K562 (cell line): ENCODE results near the gene DNAJB12. TPM values are rescaled to one million over a fixed set of nuclear protein-coding genes. Genes with fewer than 3 reads are reported as not detected.
A peak's percentile ranks its signal among the peaks of the same experiment; 100 is the strongest.

Experiments
- ATAC-seq: fragments of 200-7000 bp; cut with Tn5 transposase; 3 replicates; pipeline ENCODE4 v1.9.1; 2020; ENCODE audit warnings: moderate library complexity
- BruUV-seq: library from RNA; stranded (reverse); fragments of 400-500 nt; replicated peaks from 2 replicates; lab custom pipeline; 2021; lab: Mats Ljungman, UMichigan
- CTCF ChIA-PET: fragments of 300-600 bp; formaldehyde crosslinking; extraction: SDS; loops from one replicate; lab custom pipeline; 2021; ENCODE audit warnings: low intra/inter-chr PET ratio; lab: Yijun Ruan, JAX
- POLR2A ChIA-PET: fragments of 300-600, 350-650 bp; sonication (Branson Sonifier 250); formaldehyde crosslinking; extraction: SDS; loops from one replicate; lab custom pipeline; 2021; ENCODE audit warnings: antibody characterized with exemption, inconsistent platforms; lab: Yijun Ruan, JAX
- DNase-seq, 4 experiments: peaks; one replicate each; pipeline versions ENCODE4 v3.0.0 to v3.0.0-alpha.2; 2011 to 2018; ENCODE audit warnings: low spot score in 3 of 4, mixed read lengths in 3 of 4; ENCODE audit errors: extremely low read depth in 1 of 4
- FAIRE-seq: peaks from 2 replicates; lab custom pipeline; 2011; peaks lifted over from hg19 to GRCh38; lab: Jason Lieb, UNC
- H2AFZ ChIP-seq: 2 replicates; pipeline ENCODE4 v1.6.0; 2011; ENCODE audit warnings: low read depth, low read length, control low read depth, inconsistent platforms
- H3K27ac ChIP-seq: fragments of 200-600 bp; 3 replicates; pipeline ENCODE4 v1.8.0; 2011; ENCODE audit warnings: low read depth, mild to moderate bottlenecking, control low read depth, inconsistent platforms, low read length, moderate library complexity, mixed read lengths; ENCODE audit errors: extremely low read depth
- H3K27me3 ChIP-seq, 2 experiments: fragments of 300-600 bp in 1 of 2; 2 replicates in 1 of 2; 3 replicates in 1 of 2; pipeline versions ENCODE4 v1.6.0 to v1.8.0; 2011; ENCODE audit warnings: inconsistent platforms in 2 of 2, low read length in 2 of 2, mild to moderate bottlenecking in 1 of 2, mixed read lengths in 1 of 2, moderate library complexity in 1 of 2; ENCODE audit not compliant: control insufficient read depth in 2 of 2, insufficient read depth in 2 of 2
- H3K36me3 ChIP-seq: fragments of 300-600 bp; 3 replicates; pipeline ENCODE4 v1.8.0; 2011; ENCODE audit warnings: mild to moderate bottlenecking, low read length, inconsistent platforms; ENCODE audit not compliant: control insufficient read depth, insufficient read depth
- H3K4me1 ChIP-seq, 2 experiments: fragments of 200-600 bp in 1 of 2; replicated peaks in 1 of 2; 2 replicates in 1 of 2; 3 replicates in 1 of 2; pipeline versions ENCODE4 v1.5.1 to v1.8.0; 2011; ENCODE audit warnings: inconsistent platforms in 2 of 2, low read length in 2 of 2, mild to moderate bottlenecking in 1 of 2, mixed read lengths in 1 of 2, moderate library complexity in 1 of 2; ENCODE audit not compliant: control insufficient read depth in 2 of 2, insufficient read depth in 2 of 2
- H3K4me2 ChIP-seq: 2 replicates; pipeline ENCODE4 v1.6.1; 2011; ENCODE audit warnings: low read length, control low read depth, inconsistent platforms, mixed read lengths; ENCODE audit not compliant: insufficient read depth
- H3K4me3 ChIP-seq: fragments of 200-600 bp; sonication (generic), shearing (Covaris generic); 2 replicates; pipeline ENCODE4 v1.5.1; 2016; ENCODE audit warnings: control low read depth, inconsistent platforms
- H3K79me2 ChIP-seq: fragments of 200-600 bp; 3 replicates; pipeline ENCODE4 v1.8.0; 2011; ENCODE audit warnings: low read length, inconsistent platforms; ENCODE audit not compliant: control insufficient read depth, insufficient read depth
- H3K9ac ChIP-seq, 2 experiments: 2 replicates each; pipeline versions ENCODE4 v1.6.0 to v1.6.1; 2011; ENCODE audit warnings: low read depth in 2 of 2, low read length in 2 of 2, control low read depth in 1 of 2, inconsistent platforms in 1 of 2, mild to moderate bottlenecking in 1 of 2, mixed read lengths in 1 of 2; ENCODE audit not compliant: insufficient read depth in 1 of 2
- H3K9me1 ChIP-seq: one replicate; pipeline ENCODE4 v1.6.0; 2011; ENCODE audit warnings: inconsistent platforms, mild to moderate bottlenecking, low read length, moderate library complexity; ENCODE audit not compliant: control insufficient read depth, insufficient read depth
- H3K9me3 ChIP-seq: replicated peaks from 2 replicates; pipeline ENCODE4 v1.5.1; 2011; ENCODE audit warnings: low read depth, low read length, inconsistent platforms; ENCODE audit not compliant: control insufficient read depth, insufficient read depth
- H4K20me1 ChIP-seq: replicated peaks from 2 replicates; pipeline ENCODE4 v1.6.1; 2011; ENCODE audit warnings: low read length, inconsistent platforms, mixed read lengths; ENCODE audit not compliant: control insufficient read depth, insufficient read depth
- BACH1 ChIP-seq: fragments of 200-800 bp; sonication (Bioruptor generic); IDR thresholded peaks from 2 replicates; pipeline ENCODE4 v1.6.1; 2016; ENCODE audit warnings: missing genetic modification characterization, missing compliant biosample characterization
- CBX1 ChIP-seq: sonication (generic); IDR thresholded peaks from 2 replicates; pipeline ENCODE4 v1.6.1; 2016; ENCODE audit warnings: antibody characterized with exemption, low read depth, mild to moderate bottlenecking
- DMBX1 ChIP-seq: fragments of 250-450 bp; sonication (Bioruptor Pico); IDR thresholded peaks from 2 replicates; pipeline ENCODE4 v1.8.0; 2022; ENCODE audit warnings: inconsistent platforms, mild to moderate bottlenecking, moderate library complexity, borderline replicate concordance
- FOXJ2 ChIP-seq: fragments of 200-800 bp; sonication (Bioruptor generic); IDR thresholded peaks from 2 replicates; pipeline ENCODE4 v1.6.1; 2016; ENCODE audit warnings: missing genetic modification characterization, missing compliant biosample characterization
- LEF1 ChIP-seq: fragments of 450-650 bp; IDR thresholded peaks from 2 replicates; pipeline ENCODE4 v1.6.1; 2016; ENCODE audit warnings: mild to moderate bottlenecking
- NR2C1 ChIP-seq, 2 experiments: fragments of 450-650 bp; IDR thresholded peaks; 2 replicates each; pipeline ENCODE4 v1.6.1; 2017; ENCODE audit warnings: mild to moderate bottlenecking in 2 of 2, antibody characterized with exemption in 1 of 2, inconsistent platforms in 1 of 2, missing compliant biosample characterization in 1 of 2, missing genetic modification characterization in 1 of 2
- PTTG1 ChIP-seq: fragments of 450-650 bp; IDR thresholded peaks from 2 replicates; pipeline ENCODE4 v1.6.1; 2016; ENCODE audit warnings: low read depth, mild to moderate bottlenecking, missing genetic modification characterization, missing compliant biosample characterization
- SMARCA4 ChIP-seq: fragments of 450-650 bp; IDR thresholded peaks from 2 replicates; pipeline ENCODE4 v1.6.1; 2016
- TBP ChIP-seq: optimal IDR thresholded peaks from 2 replicates; pipeline ENCODE3; 2011; ENCODE audit warnings: low read depth, low read length, improper control_type of control experiment
- ZKSCAN3 ChIP-seq: fragments of 250-450 bp; sonication (Bioruptor Pico); IDR thresholded peaks from 2 replicates; pipeline ENCODE4 v1.4.0; 2020
- ZNF124 ChIP-seq: sonication (generic); formaldehyde crosslinking; IDR thresholded peaks from 2 replicates; pipeline ENCODE4 v1.8.1; 2022; ENCODE audit warnings: missing genetic modification reagents
- ZNF584 ChIP-seq: fragments of 200-800 bp; sonication (Bioruptor generic); IDR thresholded peaks from 2 replicates; pipeline ENCODE4 v1.6.1; 2016; ENCODE audit warnings: low read depth, mild to moderate bottlenecking, missing genetic modification characterization, missing compliant biosample characterization
- ZSCAN29 ChIP-seq: fragments of 450-650 bp; IDR thresholded peaks from 2 replicates; pipeline ENCODE4 v1.6.1; 2017
- WGBS: fragments of 100-300 bp; shearing (Covaris generic); methylation state at CpG from one replicate; pipeline ENCODE4 v1.1.6; 2016; ENCODE audit warnings: low coverage, mixed read lengths; ENCODE audit not compliant: insufficient coverage; ENCODE audit errors: missing lambda C conversion rate; 5-methylcytosine and 5-hydroxymethylcytosine counted together
- in situ Hi-C: fragments of 300-500 bp; cut with MboI; formaldehyde crosslinking; loops from 4 replicates; pipeline ENCODE4 v1.15.0; 2018; ENCODE audit warnings: inconsistent platforms, mixed read lengths
- intact Hi-C: fragments of 100-400 bp; cut with micrococcal nuclease; formaldehyde crosslinking; loops from 2 replicates; pipeline ENCODE4 v1.14.2; 2022
- polyA plus RNA-seq, 8 experiments: library from polyadenylated mRNA; depleted of rRNA in 4 of 8; stranded (reverse) in 5 of 8; unstranded in 3 of 8; fragments of >200 nt; fragmentation: Nextera tagmentation in 2 of 8; fragmentation: Illumina TruSeq in 1 of 8; extraction: Ambion mirVana in 2 of 8; extraction: Trizol in 1 of 8; gene quantifications; 2 replicates each; pipeline versions ENCODE4 v1.2.1 to v1.2.3, GENCODE V29; 2011 to 2014; ENCODE audit warnings: inconsistent platforms in 1 of 8, missing spikeins in 1 of 8
- total RNA-seq, 7 experiments: library from RNA; depleted of rRNA in 6 of 7; stranded (reverse); fragments of >200 nt in 6 of 7; fragmentation: Illumina TruSeq in 2 of 7; extraction: Trizol in 2 of 7; gene quantifications; 2 replicates each; pipeline versions ENCODE4 v1.2.1 to v1.2.3, GENCODE V29; 2011 to 2021; ENCODE audit warnings: low replicate concordance in 1 of 7
- TF ChIP-seq, protein P1 (sequence below): sonication (generic); formaldehyde crosslinking; IDR thresholded peaks from 2 replicates; pipeline ENCODE4 v1.5.0; 2020; ENCODE audit warnings: missing genetic modification reagents
- TF ChIP-seq, protein P2 (sequence below): sonication (generic); formaldehyde crosslinking; IDR thresholded peaks from 2 replicates; pipeline ENCODE4 v1.8.0; 2022; ENCODE audit warnings: mild to moderate bottlenecking, missing genetic modification reagents
- TF ChIP-seq, protein P3 (sequence below): fragments of 250-450 bp; sonication (Bioruptor Pico); IDR thresholded peaks from 2 replicates; pipeline ENCODE4 v1.8.0; 2022; ENCODE audit warnings: moderate library complexity, mild to moderate bottlenecking, inconsistent platforms
- TF ChIP-seq, protein P4 (sequence below), 2 experiments: fragments of 450-650 bp in 1 of 2; sonication (generic) in 1 of 2; formaldehyde crosslinking; conservative IDR thresholded peaks; 2 replicates each; pipeline versions ENCODE4 v1.4.0 to v1.8.1; 2020 to 2022; ENCODE audit warnings: mild to moderate bottlenecking in 1 of 2, missing genetic modification reagents in 1 of 2

Gene DNAJB12
- total and polyA plus RNA-seq, 9 of the 15 experiments (the other 6 are each of a cell fraction or from before 2014, with no cell fraction given), result 3.5 to 31.5 (median 20.3) TPM

DNA sequence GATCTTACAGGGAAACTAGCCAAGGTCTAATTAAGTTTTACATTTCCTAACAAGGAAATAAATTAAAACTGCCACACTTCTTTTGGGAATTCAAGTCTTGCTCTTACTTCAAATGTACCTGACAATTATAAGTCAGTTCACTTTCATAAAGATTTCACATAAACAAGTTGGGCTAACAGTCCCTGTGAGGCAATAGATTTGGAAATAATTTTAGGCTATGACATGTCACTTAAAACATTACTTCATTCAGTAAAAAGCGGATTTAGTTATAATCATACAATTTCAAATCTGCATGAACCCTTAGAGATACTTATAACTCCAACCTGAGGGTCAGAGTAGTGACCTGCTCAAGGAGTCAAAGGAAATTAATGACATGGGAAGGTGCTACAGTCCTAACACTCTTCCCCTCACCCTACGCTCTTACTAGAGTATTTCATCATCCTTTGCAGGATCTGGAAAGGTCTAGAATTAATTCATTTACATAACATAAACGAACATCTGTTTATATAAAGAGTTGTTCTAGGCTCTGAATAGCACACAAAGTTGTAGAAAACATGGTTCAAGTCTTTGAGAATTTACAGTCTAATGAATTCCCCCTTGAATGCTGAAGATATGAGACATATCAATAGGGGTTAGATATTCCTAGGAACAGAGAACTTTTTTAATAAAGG lies 32.3 kb upstream of the DNAJB12 start:
- Histone ChIP-seq H3K36me3 (0 out of 3 replicates have a peak, but pooled peaks cover 2% of the 10 kb centered on the region), H3K27ac (no peak overlapping the region), H3K9me1 (no peaks in the 10 kb centered on the region), H3K79me2 (no peaks in the 10 kb centered on the region), H4K20me1 (no peaks in the 10 kb centered on the region), H2AFZ (no peak overlapping the region), H3K4me3 (no peak overlapping the region), H3K9ac (no peak overlapping the region), H3K4me2 (no peak overlapping the region), H3K4me1 (peaks cover 0 to 12% of the 10 kb centered on the region in 2 experiments; a peak in 2 of 5 replicates), H3K27me3 (no peaks in the 10 kb centered on the region), H3K9me3 (no peaks in the 10 kb centered on the region)
- intact Hi-C loops, result no loop called here
- DNase-seq, result no peak
- ChIA-PET CTCF (no interaction called here), POLR2A (interaction anchor here (0.8 kb wide), 1 partner anchor 8 kb away, joined by 3 read pairs; no protein-coding TSS in a partner anchor)
- no TSS peak for BruUV-seq
- in situ Hi-C loops, result no loop called here
- no peak for FAIRE-seq
- 26% methylated on average over 3 of the region's 3 CpGs for WGBS
- ATAC-seq, result peak; percentile 92
- TF ChIP-seq, protein P1, sequence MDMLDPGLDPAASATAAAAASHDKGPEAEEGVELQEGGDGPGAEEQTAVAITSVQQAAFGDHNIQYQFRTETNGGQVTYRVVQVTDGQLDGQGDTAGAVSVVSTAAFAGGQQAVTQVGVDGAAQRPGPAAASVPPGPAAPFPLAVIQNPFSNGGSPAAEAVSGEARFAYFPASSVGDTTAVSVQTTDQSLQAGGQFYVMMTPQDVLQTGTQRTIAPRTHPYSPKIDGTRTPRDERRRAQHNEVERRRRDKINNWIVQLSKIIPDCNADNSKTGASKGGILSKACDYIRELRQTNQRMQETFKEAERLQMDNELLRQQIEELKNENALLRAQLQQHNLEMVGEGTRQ (CRISPR knock-in tag), result no peak
- TF ChIP-seq ZNF124 (CRISPR knock-in tag) (no peak), ZKSCAN3 (CRISPR knock-in tag) (no peak), LEF1 (peak; percentile 47; the same call in 1 of the 2 replicates), BACH1 (tag) (peak; percentile 40; the same call in 1 of the 2 replicates), DMBX1 (peak; percentile 25; the same call in 1 of the 2 replicates), SMARCA4 (peak; percentile 67; the same call in 1 of the 2 replicates), TBP (no peak), NR2C1 (IDR thresholded peaks at IDR 0.05) (no peak), NR2C1 (tag; IDR thresholded peaks at IDR 0.05) (peak; percentile 38; the same call in 1 of the 2 replicates), ZNF584 (peak; percentile 81), ZSCAN29 (no peak), FOXJ2 (tag) (0 out of 2 replicates have a peak, but pooled peaks have one; percentile 37), PTTG1 (tag) (no peak), CBX1 (no peak)
- TF ChIP-seq, protein P2, sequence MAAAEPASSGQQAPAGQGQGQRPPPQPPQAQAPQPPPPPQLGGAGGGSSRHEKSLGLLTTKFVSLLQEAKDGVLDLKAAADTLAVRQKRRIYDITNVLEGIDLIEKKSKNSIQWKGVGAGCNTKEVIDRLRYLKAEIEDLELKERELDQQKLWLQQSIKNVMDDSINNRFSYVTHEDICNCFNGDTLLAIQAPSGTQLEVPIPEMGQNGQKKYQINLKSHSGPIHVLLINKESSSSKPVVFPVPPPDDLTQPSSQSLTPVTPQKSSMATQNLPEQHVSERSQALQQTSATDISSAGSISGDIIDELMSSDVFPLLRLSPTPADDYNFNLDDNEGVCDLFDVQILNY (CRISPR knock-in tag), result no peak
- TF ChIP-seq, protein P3, sequence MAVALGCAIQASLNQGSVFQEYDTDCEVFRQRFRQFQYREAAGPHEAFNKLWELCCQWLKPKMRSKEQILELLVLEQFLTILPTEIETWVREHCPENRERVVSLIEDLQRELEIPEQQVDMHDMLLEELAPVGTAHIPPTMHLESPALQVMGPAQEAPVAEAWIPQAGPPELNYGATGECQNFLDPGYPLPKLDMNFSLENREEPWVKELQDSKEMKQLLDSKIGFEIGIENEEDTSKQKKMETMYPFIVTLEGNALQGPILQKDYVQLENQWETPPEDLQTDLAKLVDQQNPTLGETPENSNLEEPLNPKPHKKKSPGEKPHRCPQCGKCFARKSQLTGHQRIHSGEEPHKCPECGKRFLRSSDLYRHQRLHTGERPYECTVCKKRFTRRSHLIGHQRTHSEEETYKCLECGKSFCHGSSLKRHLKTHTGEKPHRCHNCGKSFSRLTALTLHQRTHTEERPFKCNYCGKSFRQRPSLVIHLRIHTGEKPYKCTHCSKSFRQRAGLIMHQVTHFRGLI (CRISPR knock-in tag), result no peak
- TF ChIP-seq, protein P4, sequence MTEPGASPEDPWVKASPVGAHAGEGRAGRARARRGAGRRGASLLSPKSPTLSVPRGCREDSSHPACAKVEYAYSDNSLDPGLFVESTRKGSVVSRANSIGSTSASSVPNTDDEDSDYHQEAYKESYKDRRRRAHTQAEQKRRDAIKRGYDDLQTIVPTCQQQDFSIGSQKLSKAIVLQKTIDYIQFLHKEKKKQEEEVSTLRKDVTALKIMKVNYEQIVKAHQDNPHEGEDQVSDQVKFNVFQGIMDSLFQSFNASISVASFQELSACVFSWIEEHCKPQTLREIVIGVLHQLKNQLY (CRISPR knock-in tag; conservative IDR thresholded peaks at IDR 0.05), result no peak
